Right lobe of liver (tissue), 4 donors: ENCODE measurements around the gene ACOT8.

Source experiments
- CTCF ChIP-seq, 4 donors: fragments of 200-600 bp in 3 of 4; fragments of 450-650 bp in 1 of 4; IDR thresholded peaks; one replicate each; pipeline versions ENCODE4 v1.5.1 to v1.8.0; 2016 to 2022; ENCODE audit warnings: antibody characterized with exemption in 4 of 4, mild to moderate bottlenecking in 2 of 4
- POLR2A ChIP-seq: fragments of 450-650 bp; IDR thresholded peaks from one replicate; pipeline ENCODE4 v1.6.1; 2017; ENCODE audit warnings: antibody characterized with exemption, mild to moderate bottlenecking
- donor health status: DM: no; HTN: no; CAD: no.
- donor health status: DM: no; HTN: no; CAD: no.
- donor health status: DM: no; HTN: yes; CAD: no.

DNA sequence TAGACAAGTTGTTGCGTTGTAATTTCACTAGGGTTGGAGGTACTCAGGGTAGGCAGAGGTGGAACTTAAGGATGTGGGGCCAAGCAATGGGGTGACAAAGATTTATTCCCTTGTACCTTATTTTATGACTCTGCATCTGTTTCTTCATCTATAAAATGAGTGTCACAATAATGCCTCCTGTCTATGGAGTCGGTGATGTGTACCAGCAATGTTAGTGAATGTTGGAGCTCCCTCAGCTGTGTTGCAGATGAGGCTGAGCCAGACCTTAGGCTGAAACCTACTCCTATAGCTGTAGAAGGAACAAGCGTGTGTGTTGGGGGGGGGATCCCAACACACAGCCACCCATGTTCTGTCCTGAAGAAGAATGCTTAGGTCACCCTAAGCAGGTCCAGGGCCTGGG lies 40.2 kb downstream of the ACOT8 start:
- TF ChIP-seq CTCF (IDR thresholded peaks at IDR 0.05) (no peak), POLR2A (no peak)
